K562 (cell line): Measurements from ENCODE around the gene PHLDB3. TPM values are rescaled to one million over a fixed set of nuclear protein-coding genes. Genes with fewer than 3 reads are reported as not detected.

ENCODE experiments used
- BRD4 ChIP-seq: fragments of 200-600 bp; sonication (generic); IDR thresholded peaks from 2 replicates; pipeline ENCODE4 v1.6.1; 2017; ENCODE audit warnings: inconsistent platforms
- ELK1 ChIP-seq: sonication (generic); formaldehyde crosslinking; IDR thresholded peaks from 2 replicates; pipeline ENCODE4 v1.8.1; 2022; ENCODE audit warnings: missing genetic modification reagents
- ESRRB ChIP-seq: fragments of 250-450 bp; sonication (Bioruptor Pico); IDR thresholded peaks from 2 replicates; pipeline ENCODE4 v1.5.0; 2020; ENCODE audit warnings: mild to moderate bottlenecking, moderate library complexity, borderline replicate concordance
- FOXM1 ChIP-seq, 2 experiments: fragments of 450-650 bp in 1 of 2; sonication (generic) in 1 of 2; formaldehyde crosslinking in 1 of 2; IDR thresholded peaks; 2 replicates each; pipeline versions ENCODE4 v1.6.1 to v1.9.0; 2017 to 2022; ENCODE audit warnings: low read depth in 2 of 2, mild to moderate bottlenecking in 2 of 2, missing genetic modification reagents in 1 of 2, moderate library complexity in 1 of 2
- HMBOX1 ChIP-seq: sonication (generic); IDR thresholded peaks from 2 replicates; pipeline ENCODE4 v1.6.1; 2016
- MCM2 ChIP-seq: fragments of 450-650 bp; IDR thresholded peaks from 2 replicates; pipeline ENCODE4 v1.6.1; 2017; ENCODE audit warnings: low read depth, mild to moderate bottlenecking
- POLR2H ChIP-seq: IDR thresholded peaks from 2 replicates; pipeline ENCODE4 v1.6.1; 2016; ENCODE audit warnings: missing genetic modification characterization, low read depth, mild to moderate bottlenecking, control low read depth, missing compliant biosample characterization, moderate library complexity
- PTTG1 ChIP-seq: fragments of 450-650 bp; IDR thresholded peaks from 2 replicates; pipeline ENCODE4 v1.6.1; 2016; ENCODE audit warnings: low read depth, mild to moderate bottlenecking, missing genetic modification characterization, missing compliant biosample characterization
- RBM25 ChIP-seq: fragments of 200-400 bp; formaldehyde crosslinking; IDR thresholded peaks from 2 replicates; pipeline ENCODE4 v1.6.1; 2018; ENCODE audit warnings: low read length, low read depth, moderate library complexity; ENCODE audit not compliant: severe bottlenecking
- SMARCB1 ChIP-seq: IDR thresholded peaks from 2 replicates; pipeline ENCODE4 v1.6.1; 2011; ENCODE audit warnings: improper control_type of control experiment, low read depth; ENCODE audit not compliant: insufficient read length
- USF1 ChIP-seq: sonication (generic); formaldehyde crosslinking; IDR thresholded peaks from 2 replicates; pipeline ENCODE4 v1.9.0; 2022; ENCODE audit warnings: mild to moderate bottlenecking, missing genetic modification reagents
- ZBTB40 ChIP-seq, 2 experiments: fragments of 450-650 bp in 1 of 2; sonication (generic) in 1 of 2; formaldehyde crosslinking in 1 of 2; IDR thresholded peaks; 2 replicates each; pipeline versions ENCODE4 v1.7.1 to v1.9.0; 2016 to 2022; ENCODE audit warnings: inconsistent platforms in 1 of 2, mild to moderate bottlenecking in 1 of 2, missing genetic modification reagents in 1 of 2
- ZNF311 ChIP-seq: fragments of 250-450 bp; sonication (Bioruptor Pico); IDR thresholded peaks from 2 replicates; pipeline ENCODE4 v1.4.0; 2020; ENCODE audit warnings: mild to moderate bottlenecking, moderate library complexity
- ZNF507 ChIP-seq: conservative IDR thresholded peaks from 2 replicates; pipeline ENCODE4 v1.6.1; 2017; ENCODE audit warnings: missing genetic modification characterization, missing compliant biosample characterization
- polyA plus RNA-seq, 8 experiments: library from polyadenylated mRNA; depleted of rRNA in 4 of 8; stranded (reverse) in 5 of 8; unstranded in 3 of 8; fragments of >200 nt; fragmentation: Nextera tagmentation in 2 of 8; fragmentation: Illumina TruSeq in 1 of 8; extraction: Ambion mirVana in 2 of 8; extraction: Trizol in 1 of 8; gene quantifications; 2 replicates each; pipeline versions ENCODE4 v1.2.1 to v1.2.3, GENCODE V29; 2011 to 2014; ENCODE audit warnings: inconsistent platforms in 1 of 8, missing spikeins in 1 of 8
- total RNA-seq, 7 experiments: library from RNA; depleted of rRNA in 6 of 7; stranded (reverse); fragments of >200 nt in 6 of 7; fragmentation: Illumina TruSeq in 2 of 7; extraction: Trizol in 2 of 7; gene quantifications; 2 replicates each; pipeline versions ENCODE4 v1.2.1 to v1.2.3, GENCODE V29; 2011 to 2021; ENCODE audit warnings: low replicate concordance in 1 of 7

PHLDB3 gene
- total and polyA plus RNA-seq, 9 of the 15 experiments (the other 6 are each of a cell fraction or from before 2014, with no cell fraction given) = 0.04 to 23.5 (median 3.9) TPM

GRCh38 chr19:43533546-43534304 is 29.2 kb upstream of the PHLDB3 start (continued):
- TF ChIP-seq ZBTB40 (IDR thresholded peaks at IDR 0.05) (0 out of 2 replicates have a peak, but pooled peaks have one; percentile 15), ZBTB40 (CRISPR knock-in tag; IDR thresholded peaks at IDR 0.05) (no peak), ELK1 (CRISPR knock-in tag) (no peak), FOXM1 (IDR thresholded peaks at IDR 0.05; ENCODE audit: low read depth) (no peak), FOXM1 (CRISPR knock-in tag; IDR thresholded peaks at IDR 0.05; ENCODE audit: low read depth) (no peak), POLR2H (tag) (no peak), ESRRB (CRISPR knock-in tag) (no peak), HMBOX1 (peak; percentile 56; the same call in 1 of the 2 replicates), BRD4 (no peak), ZNF507 (tag) (no peak), RBM25 (no peak), MCM2 (no peak), SMARCB1 (no peak), USF1 (CRISPR knock-in tag) (no peak), ZNF311 (CRISPR knock-in tag) (no peak), PTTG1 (tag) (no peak)
